ENCODE measurements around the gene FGFRL1.

The FGFRL1 gene

GRCh38 chr4:1015179-1015578 is 3.8 kb downstream of the FGFRL1 start:
- Histone ChIP-seq H3K9me3 (ENCODE audit: control insufficient read depth, insufficient read depth, low read length) (no peaks in the 10 kb centered on the region), H3K9ac (ENCODE audit: low read depth, low read length) (no peak overlapping the region), H3K4me1 (ENCODE audit: control insufficient read depth, insufficient read depth, low read length) (peaks cover 8% of the 10 kb centered on the region; the same call in 1 of the 2 replicates), H3K4me3 (ENCODE audit: low read depth, low read length) (no peak overlapping the region), H3K36me3 (ENCODE audit: control insufficient read depth, insufficient read depth, low read length) (no peaks in the 10 kb centered on the region), H3K27ac (ENCODE audit: low read depth, low read length) (no peak overlapping the region), H3K27me3 (ENCODE audit: control insufficient read depth, insufficient read depth, low read length) (peaks cover 14% of the 10 kb centered on the region)

- no peak overlapping the region for H3K27ac ChIP-seq (ENCODE audit: low read depth, low read length)
- H3K4me3 ChIP-seq (ENCODE audit: low read depth, low read length): no peak overlapping the region
- peaks cover 8% of the 10 kb centered on the region for H3K27me3 ChIP-seq (ENCODE audit: control insufficient read depth, insufficient read depth, low read length)
- no peak overlapping the region for H3K9ac ChIP-seq (ENCODE audit: low read depth, low read length)
- H3K36me3 ChIP-seq (ENCODE audit: control insufficient read depth, insufficient read depth, low read length): no peaks in the 10 kb centered on the region
- 0 out of 2 replicates have a peak, but pooled peaks cover 3% of the 10 kb centered on the region for H3K4me1 ChIP-seq (ENCODE audit: control insufficient read depth, insufficient read depth, low read length)
- H3K9me3 ChIP-seq (ENCODE audit: control insufficient read depth, insufficient read depth, low read length): no peaks in the 10 kb centered on the region
Observed at GRCh38 chr4:1015746-1016145, 4.3 kb downstream of the FGFRL1 start.

DNA sequence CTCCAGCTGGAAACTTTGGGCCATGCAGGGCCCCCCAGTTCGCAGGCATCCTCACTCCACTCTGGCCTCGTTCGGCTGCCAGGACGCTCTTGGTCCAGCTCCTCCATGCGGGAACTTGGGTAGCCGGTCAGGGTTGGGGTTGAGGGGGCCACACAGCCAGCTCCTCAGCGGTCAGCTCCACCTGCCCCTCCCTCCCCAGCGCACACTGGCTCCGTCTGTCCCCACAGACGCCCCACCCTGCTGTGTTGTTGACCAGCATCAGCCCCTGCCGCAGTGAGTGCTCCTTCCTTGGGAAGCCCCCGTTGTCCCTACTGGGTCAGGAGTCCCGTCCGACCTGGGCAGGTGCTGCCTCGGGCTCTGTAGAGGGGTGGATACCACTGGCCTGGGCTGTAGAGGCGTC is 5.8 kb downstream of the FGFRL1 start:
- Histone ChIP-seq H3K4me1 (ENCODE audit: control insufficient read depth, insufficient read depth, low read length) (0 out of 2 replicates have a peak, but pooled peaks cover 3% of the 10 kb centered on the region), H3K9me3 (ENCODE audit: control insufficient read depth, insufficient read depth, low read length) (no peaks in the 10 kb centered on the region), H3K27me3 (ENCODE audit: control insufficient read depth, insufficient read depth, low read length) (peaks cover 4% of the 10 kb centered on the region; the same call in 1 of the 2 replicates)

GRCh38 chr4:1017706-1018105 is 6.3 kb downstream of the FGFRL1 start:
- no peaks in the 10 kb centered on the region for H3K9me3 ChIP-seq (ENCODE audit: control insufficient read depth, insufficient read depth, low read length)
- no peaks in the 10 kb centered on the region for H3K36me3 ChIP-seq (ENCODE audit: control insufficient read depth, insufficient read depth, low read length)
- no peak overlapping the region for H3K9ac ChIP-seq (ENCODE audit: low read depth, low read length)
- no peak overlapping the region for H3K27ac ChIP-seq (ENCODE audit: low read depth, low read length)
- no peak overlapping the region for H3K4me3 ChIP-seq (ENCODE audit: low read depth, low read length)
- H3K4me1 ChIP-seq (ENCODE audit: control insufficient read depth, insufficient read depth, low read length): 0 out of 2 replicates have a peak, but pooled peaks cover 3% of the 10 kb centered on the region
- peaks cover 2% of the 10 kb centered on the region; the same call in 1 of the 2 replicates for H3K27me3 ChIP-seq (ENCODE audit: control insufficient read depth, insufficient read depth, low read length)

More for the DNA sequence above, 5.8 kb downstream of the FGFRL1 start:
- Histone ChIP-seq H3K4me3 (ENCODE audit: low read depth, low read length) (no peak overlapping the region), H3K27ac (ENCODE audit: low read depth, low read length) (no peak overlapping the region), H3K36me3 (ENCODE audit: control insufficient read depth, insufficient read depth, low read length) (no peaks in the 10 kb centered on the region), H3K9ac (ENCODE audit: low read depth, low read length) (no peak overlapping the region)

GRCh38 chr4:1018147-1019020 is 7.0 kb downstream of the FGFRL1 start:
- Histone ChIP-seq H3K27ac (ENCODE audit: low read depth, low read length) (no peak overlapping the region), H3K9me3 (ENCODE audit: control insufficient read depth, insufficient read depth, low read length) (no peaks in the 10 kb centered on the region), H3K27me3 (ENCODE audit: control insufficient read depth, insufficient read depth, low read length) (no peaks in the 10 kb centered on the region), H3K9ac (ENCODE audit: low read depth, low read length) (no peak overlapping the region), H3K4me3 (ENCODE audit: low read depth, low read length) (no peak overlapping the region), H3K36me3 (ENCODE audit: control insufficient read depth, insufficient read depth, low read length) (no peaks in the 10 kb centered on the region), H3K4me1 (ENCODE audit: control insufficient read depth, insufficient read depth, low read length) (0 out of 2 replicates have a peak, but pooled peaks cover 3% of the 10 kb centered on the region)

DNA sequence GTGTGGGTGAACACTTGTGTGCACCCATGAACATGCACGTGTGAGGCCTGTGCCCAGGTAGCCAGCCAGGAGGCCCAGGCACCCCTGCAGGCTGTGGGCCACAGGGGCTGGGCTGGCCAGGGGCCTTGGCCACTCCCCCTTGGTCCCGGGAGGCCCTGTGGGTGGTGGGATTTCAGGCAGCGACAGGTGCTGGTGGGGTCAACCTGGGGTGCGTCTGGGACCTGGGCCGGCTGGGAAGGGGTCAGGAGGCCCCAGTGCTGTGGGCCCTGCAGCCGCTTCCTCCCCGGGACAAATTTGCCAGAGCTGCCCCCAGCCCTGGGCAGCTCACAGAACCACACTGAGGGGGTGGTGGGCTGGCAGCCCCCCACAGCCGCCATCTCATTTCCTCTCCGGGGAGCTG is 7.9 kb downstream of the FGFRL1 start:
- Histone ChIP-seq H3K27ac (ENCODE audit: low read depth, low read length) (no peak overlapping the region), H3K36me3 (ENCODE audit: control insufficient read depth, insufficient read depth, low read length) (0 out of 2 replicates have a peak, but pooled peaks cover 2% of the 10 kb centered on the region), H3K27me3 (ENCODE audit: control insufficient read depth, insufficient read depth, low read length) (no peaks in the 10 kb centered on the region), H3K9me3 (ENCODE audit: control insufficient read depth, insufficient read depth, low read length) (no peaks in the 10 kb centered on the region), H3K4me3 (ENCODE audit: low read depth, low read length) (no peak overlapping the region), H3K4me1 (ENCODE audit: control insufficient read depth, insufficient read depth, low read length) (0 out of 2 replicates have a peak, but pooled peaks cover 3% of the 10 kb centered on the region), H3K9ac (ENCODE audit: low read depth, low read length) (no peak overlapping the region)

DNA sequence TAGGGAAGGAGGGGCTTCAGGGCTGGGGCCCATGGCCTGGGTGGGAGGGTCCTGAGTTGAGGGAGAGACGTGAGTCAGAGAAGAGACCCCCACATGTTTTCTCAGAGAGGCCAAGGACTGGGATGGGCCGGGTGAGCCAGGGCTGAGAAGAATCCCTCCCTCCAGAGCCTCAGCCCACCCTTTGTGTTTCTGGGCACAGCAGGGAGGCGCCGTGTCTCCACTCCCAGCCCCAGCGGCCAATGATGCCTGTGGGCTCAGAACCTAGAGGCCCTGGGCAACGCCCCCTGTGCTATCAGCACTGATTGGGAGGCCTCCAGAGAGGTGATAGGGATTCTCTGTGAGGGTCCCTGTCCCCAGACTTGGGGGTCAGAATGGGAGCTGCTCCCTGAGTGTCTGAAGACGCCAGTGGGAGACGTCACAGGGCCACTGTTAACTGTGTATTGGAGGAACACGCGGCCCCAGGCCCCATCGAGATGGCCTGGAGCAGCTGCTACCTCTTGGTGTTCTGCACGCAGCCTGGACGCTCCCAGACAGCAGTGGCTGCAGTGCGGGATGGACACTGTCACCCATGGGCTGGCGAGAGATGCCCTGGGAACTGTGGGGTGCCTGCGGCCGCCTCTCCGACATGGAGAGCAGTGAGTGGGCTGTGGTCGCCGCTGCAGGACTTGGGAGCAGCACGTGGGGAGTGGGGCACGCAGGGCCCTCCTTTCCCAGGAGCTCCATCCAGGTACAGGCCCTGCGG is 8.5 kb downstream of the FGFRL1 start:
- Histone ChIP-seq H3K27me3 (ENCODE audit: control insufficient read depth, insufficient read depth, low read length) (no peaks in the 10 kb centered on the region), H3K27ac (ENCODE audit: low read depth, low read length) (no peak overlapping the region), H3K36me3 (ENCODE audit: control insufficient read depth, insufficient read depth, low read length) (0 out of 2 replicates have a peak, but pooled peaks cover 6% of the 10 kb centered on the region), H3K4me3 (ENCODE audit: low read depth, low read length) (no peak overlapping the region), H3K9me3 (ENCODE audit: control insufficient read depth, insufficient read depth, low read length) (no peaks in the 10 kb centered on the region), H3K9ac (ENCODE audit: low read depth, low read length) (no peak overlapping the region), H3K4me1 (ENCODE audit: control insufficient read depth, insufficient read depth, low read length) (0 out of 2 replicates have a peak, but pooled peaks cover 3% of the 10 kb centered on the region)

DNA sequence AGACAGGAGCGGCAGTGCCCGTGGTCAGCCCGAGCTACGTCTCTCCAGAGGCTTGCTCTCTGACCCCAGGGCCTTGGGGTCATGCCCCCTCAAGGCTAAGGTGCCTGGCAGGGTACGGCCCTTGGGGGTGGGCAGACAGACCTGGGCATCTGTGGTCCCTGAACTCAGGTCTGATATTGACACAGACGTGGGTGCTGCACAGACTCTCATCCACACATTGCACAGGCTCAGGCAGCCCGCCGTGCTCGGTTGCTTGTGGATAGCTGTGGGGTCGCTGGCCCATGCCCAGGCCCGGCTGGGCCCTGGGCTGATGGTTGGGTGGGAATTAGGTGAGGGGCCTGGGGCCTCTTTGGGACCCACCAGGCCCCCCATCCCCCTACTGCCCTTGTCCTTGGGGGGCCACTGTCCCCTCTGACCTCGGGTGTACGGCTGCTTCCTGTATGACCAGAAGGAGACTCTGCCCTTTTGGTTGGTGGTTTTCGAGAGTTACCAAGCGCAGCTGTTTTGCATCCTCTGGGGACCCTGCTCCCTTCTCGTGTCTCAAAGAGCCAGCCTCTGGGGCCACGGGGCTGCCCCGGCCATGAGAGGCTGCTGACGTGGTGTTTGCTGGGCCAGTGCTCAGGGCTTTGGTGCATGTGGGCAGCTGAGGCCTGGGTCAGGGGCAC is 10.1 kb downstream of the FGFRL1 start:
- Histone ChIP-seq H3K36me3 (ENCODE audit: control insufficient read depth, insufficient read depth, low read length) (peaks cover 17% of the 10 kb centered on the region), H3K4me1 (ENCODE audit: control insufficient read depth, insufficient read depth, low read length) (peaks cover 3% of the 10 kb centered on the region; the same call in 1 of the 2 replicates), H3K9me3 (ENCODE audit: control insufficient read depth, insufficient read depth, low read length) (no peaks in the 10 kb centered on the region), H3K9ac (ENCODE audit: low read depth, low read length) (no peak overlapping the region), H3K27me3 (ENCODE audit: control insufficient read depth, insufficient read depth, low read length) (no peaks in the 10 kb centered on the region), H3K4me3 (ENCODE audit: low read depth, low read length) (no peak overlapping the region), H3K27ac (ENCODE audit: low read depth, low read length) (no peak overlapping the region)

DNA sequence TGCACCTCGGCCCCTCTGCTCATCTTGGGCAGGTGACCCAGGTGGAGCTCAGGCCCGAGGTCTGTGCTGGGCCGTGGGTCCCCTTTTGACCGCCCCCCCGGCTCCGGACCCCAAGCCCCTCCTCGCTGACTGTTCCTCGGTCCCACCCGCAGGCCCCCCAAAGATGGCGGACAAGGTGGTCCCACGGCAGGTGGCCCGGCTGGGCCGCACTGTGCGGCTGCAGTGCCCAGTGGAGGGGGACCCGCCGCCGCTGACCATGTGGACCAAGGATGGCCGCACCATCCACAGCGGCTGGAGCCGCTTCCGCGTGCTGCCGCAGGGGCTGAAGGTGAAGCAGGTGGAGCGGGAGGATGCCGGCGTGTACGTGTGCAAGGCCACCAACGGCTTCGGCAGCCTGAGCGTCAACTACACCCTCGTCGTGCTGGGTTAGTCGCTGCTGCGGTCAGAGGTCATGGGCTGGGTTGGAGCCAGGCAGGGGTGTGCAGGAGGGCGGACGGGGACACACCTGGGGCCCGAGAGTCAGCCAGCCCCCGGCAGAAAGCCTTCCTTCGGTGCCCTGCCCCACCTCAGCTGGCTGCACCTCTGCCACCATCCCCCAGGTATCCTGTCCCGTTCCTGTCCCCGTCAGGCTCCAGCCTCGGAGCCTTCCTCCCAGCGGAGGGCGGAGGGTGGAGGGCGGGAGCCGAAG is 10.8 kb downstream of the FGFRL1 start:
- Histone ChIP-seq H3K27ac (ENCODE audit: low read depth, low read length) (no peak overlapping the region), H3K4me1 (ENCODE audit: control insufficient read depth, insufficient read depth, low read length) (peaks cover 3% of the 10 kb centered on the region; the same call in 1 of the 2 replicates), H3K27me3 (ENCODE audit: control insufficient read depth, insufficient read depth, low read length) (no peaks in the 10 kb centered on the region), H3K4me3 (ENCODE audit: low read depth, low read length) (no peak overlapping the region), H3K9me3 (ENCODE audit: control insufficient read depth, insufficient read depth, low read length) (no peaks in the 10 kb centered on the region), H3K36me3 (ENCODE audit: control insufficient read depth, insufficient read depth, low read length) (peaks cover 17% of the 10 kb centered on the region), H3K9ac (ENCODE audit: low read depth, low read length) (no peak overlapping the region)

- Histone ChIP-seq H3K9me3 (ENCODE audit: control insufficient read depth, insufficient read depth, low read length) (no peaks in the 10 kb centered on the region), H3K27me3 (ENCODE audit: control insufficient read depth, insufficient read depth, low read length) (no peaks in the 10 kb centered on the region), H3K27ac (ENCODE audit: low read depth, low read length) (no peak overlapping the region), H3K36me3 (ENCODE audit: control insufficient read depth, insufficient read depth, low read length) (peaks cover 17% of the 10 kb centered on the region), H3K4me1 (ENCODE audit: control insufficient read depth, insufficient read depth, low read length) (peaks cover 3% of the 10 kb centered on the region; the same call in 1 of the 2 replicates), H3K9ac (ENCODE audit: low read depth, low read length) (no peak overlapping the region), H3K4me3 (ENCODE audit: low read depth, low read length) (no peak overlapping the region)
Observed at GRCh38 chr4:1022739-1023066, 11.3 kb downstream of the FGFRL1 start.
